NCI-H2029 treated with DMSO at 0.1 percent for 48 hours (cell line): ENCODE measurements around the gene NBAS.

Experiments
- DNase-seq: peaks from one replicate; lab custom pipeline; 2025; lab: John Stamatoyannopoulos, UW

The NBAS gene

GRCh38 chr2:15303874-15304273, 257.3 kb downstream of the NBAS start:
- DNase-seq: no peak

- DNase-seq: no peak
These were observed 259.0 kb downstream of the NBAS start for GRCh38 chr2:15302154-15302553.

GRCh38 chr2:15300624-15301573, 260.2 kb downstream of the NBAS start:
- DNase-seq: no peak

GRCh38 chr2:15299904-15300520, 261.1 kb downstream of the NBAS start:
- no peak for DNase-seq

GRCh38 chr2:15298770-15299169, 262.4 kb downstream of the NBAS start:
- no peak for DNase-seq

GRCh38 chr2:15293262-15293937, 267.7 kb downstream of the NBAS start:
- no peak for DNase-seq

GRCh38 chr2:15287447-15288184, 273.5 kb downstream of the NBAS start:
- no peak for DNase-seq

GRCh38 chr2:15284614-15285013, 276.5 kb downstream of the NBAS start:
- no peak for DNase-seq

- DNase-seq: no peak
These were observed 279.5 kb downstream of the NBAS start for GRCh38 chr2:15281681-15282080.

- no peak for DNase-seq
These were observed 281.8 kb downstream of the NBAS start for GRCh38 chr2:15279201-15279876.

GRCh38 chr2:15278296-15278695, 282.8 kb downstream of the NBAS start:
- no peak for DNase-seq

- DNase-seq: no peak
These were observed 285.8 kb downstream of the NBAS start for GRCh38 chr2:15275346-15275745.

GRCh38 chr2:15273452-15273851, 287.7 kb downstream of the NBAS start:
- no peak for DNase-seq

- no peak for DNase-seq
These were observed 288.2 kb downstream of the NBAS start for GRCh38 chr2:15272942-15273341.

- no peak for DNase-seq
These were observed 289.1 kb downstream of the NBAS start for GRCh38 chr2:15271941-15272542.

GRCh38 chr2:15271276-15271675, 289.9 kb downstream of the NBAS start:
- DNase-seq: no peak

- DNase-seq: no peak
These were observed 292.1 kb downstream of the NBAS start for GRCh38 chr2:15269043-15269442.

GRCh38 chr2:15265889-15266288, 295.2 kb downstream of the NBAS start:
- no peak for DNase-seq

- DNase-seq: no peak
These were observed 297.0 kb downstream of the NBAS start for GRCh38 chr2:15263976-15264685.

- no peak for DNase-seq
These were observed 298.3 kb downstream of the NBAS start for GRCh38 chr2:15262792-15263191.
